HG03097 (cell line): ENCODE data around the gene CFL1.
"Not testable (repeated sequence)": the region's sequence is repeated elsewhere in the genome, so short reads cannot be mapped to it uniquely, and the experiment has no call there.

Source experiments
- ATAC-seq: cut with Tn5 transposase; IDR thresholded peaks from one replicate; pipeline ENCODE4 v1.9.1; 2021; ENCODE audit not compliant: unreplicated experiment, low FRiP score

The CFL1 gene

GRCh38 chr11:65844231-65844872 is 13.6 kb downstream of the CFL1 start:
- no peak for ATAC-seq

GRCh38 chr11:65843811-65844210 is 14.2 kb downstream of the CFL1 start:
- ATAC-seq = no peak

- no peak for ATAC-seq
Measured at GRCh38 chr11:65842144-65842543, 15.8 kb downstream of the CFL1 start.

GRCh38 chr11:65834202-65834601 is 23.8 kb downstream of the CFL1 start:
- no peak for ATAC-seq

GRCh38 chr11:65833297-65834030 is 24.5 kb downstream of the CFL1 start, which contains the start of gene SNX32:
SNX32 (plus strand) TSS chr11:65833963; CDS start chr11:65834066, 103 bp downstream.
- peak; percentile 68 for ATAC-seq

- ATAC-seq = not testable (repeated sequence)
Measured at GRCh38 chr11:65832231-65832630, 25.7 kb downstream of the CFL1 start.

GRCh38 chr11:65829459-65829858 is 28.5 kb downstream of the CFL1 start:
- no peak for ATAC-seq

- no peak for ATAC-seq
Measured at GRCh38 chr11:65826984-65827735, 30.8 kb downstream of the CFL1 start.

GRCh38 chr11:65822776-65823528 is 35.0 kb downstream of the CFL1 start:
- ATAC-seq = no peak

GRCh38 chr11:65821107-65821506 is 36.9 kb downstream of the CFL1 start:
- ATAC-seq = no peak

GRCh38 chr11:65817835-65818680 is 39.9 kb downstream of the CFL1 start:
- ATAC-seq = peak; percentile 80

- ATAC-seq = no peak
Measured at GRCh38 chr11:65817312-65817834, 40.6 kb downstream of the CFL1 start.

- ATAC-seq = no peak
Measured at GRCh38 chr11:65816696-65817095, 41.3 kb downstream of the CFL1 start.

- no peak for ATAC-seq
Measured at GRCh38 chr11:65814986-65815565, 42.9 kb downstream of the CFL1 start.

GRCh38 chr11:65814131-65814985 is 43.6 kb downstream of the CFL1 start:
- ATAC-seq = no peak

GRCh38 chr11:65811764-65812475 is 46.1 kb downstream of the CFL1 start:
- ATAC-seq = no peak

- no peak for ATAC-seq
Measured at GRCh38 chr11:65810046-65810868, 47.7 kb downstream of the CFL1 start.
